Measurements from ENCODE around the gene RIMS3.
A peak's percentile ranks its signal among the peaks of the same experiment; 100 is the strongest.

RIMS3 gene

DNA sequence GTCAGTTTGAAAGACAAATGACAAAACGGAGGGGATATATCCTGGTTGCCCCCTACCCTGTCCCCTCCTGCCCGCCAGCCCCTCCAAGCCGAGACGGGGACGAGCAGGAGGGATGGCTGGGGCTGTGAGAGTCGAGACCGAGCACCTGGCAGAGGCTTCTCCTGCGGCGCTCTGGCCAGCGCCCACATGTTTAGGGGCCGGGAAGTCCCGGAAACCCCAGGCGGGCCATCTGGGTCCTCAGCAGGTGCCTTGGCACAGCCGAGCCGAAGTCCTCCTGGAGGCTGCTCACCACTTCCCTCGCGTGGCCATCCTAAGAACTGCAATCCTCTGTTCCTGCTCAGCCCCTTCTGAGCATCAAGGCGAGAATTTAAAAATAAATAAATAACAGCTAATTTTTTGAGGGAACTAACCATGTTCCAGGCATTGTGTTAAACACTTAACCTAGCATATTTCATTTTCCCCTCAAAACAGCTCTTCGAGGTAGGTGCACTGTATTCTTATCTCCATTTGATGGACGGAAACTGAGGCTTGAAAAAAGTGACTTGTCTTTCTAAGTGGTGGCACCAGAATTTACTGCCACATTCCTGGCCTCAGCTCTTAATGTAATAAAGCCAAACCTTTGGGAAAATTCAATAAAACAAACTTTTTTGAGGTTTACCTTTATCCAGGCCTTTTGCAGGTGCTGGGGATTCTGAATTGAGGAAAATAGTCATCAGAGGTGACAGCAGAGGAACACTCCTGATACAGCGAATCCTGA is 3.5 kb upstream of the RIMS3 start:
- Mint-ChIP-seq H3K9me3 (no peaks in the 10 kb centered on the region), H3K4me1 (peaks cover 10% of the 10 kb centered on the region), H3K4me3 (peak overlapping the region; percentile 65), H3K36me3 (no peaks in the 10 kb centered on the region), H3K27ac (peak overlapping the region; percentile 72)
- ATAC-seq = peak; percentile 76
- peak; percentile 81 to 94 for DNase-seq (ENCODE audit: low spot score in 2 of 2)

DNA sequence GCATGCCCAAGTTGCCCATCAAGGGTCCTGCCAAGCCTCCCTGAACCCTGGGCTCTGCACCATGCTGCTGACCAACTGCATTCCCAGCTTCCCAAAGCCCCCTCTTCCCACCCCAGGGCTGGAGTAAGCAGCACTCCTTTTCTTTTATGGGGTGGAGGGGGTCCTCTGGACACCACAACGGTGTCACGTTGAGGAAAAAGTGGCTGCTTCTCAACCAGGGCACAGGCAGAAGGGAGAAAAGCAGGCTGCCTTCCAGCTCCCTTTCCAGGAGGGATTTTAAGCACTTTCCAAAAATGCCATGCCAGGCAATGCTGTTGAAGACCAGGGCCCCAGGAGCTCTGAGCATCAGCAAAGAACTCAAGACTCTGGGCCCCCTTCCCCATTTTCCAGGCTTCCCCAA is 691 bp downstream of the RIMS3 start:
- Mint-ChIP-seq H3K4me1 (peaks cover 31% of the 10 kb centered on the region), H3K27ac (no peak overlapping the region), H3K4me3 (peak overlapping the region; percentile 76), H3K9me3 (no peaks in the 10 kb centered on the region), H3K36me3 (no peaks in the 10 kb centered on the region)
- ATAC-seq (no peak), DNase-seq (ENCODE audit: low spot score in 2 of 2) (no peak)

DNA sequence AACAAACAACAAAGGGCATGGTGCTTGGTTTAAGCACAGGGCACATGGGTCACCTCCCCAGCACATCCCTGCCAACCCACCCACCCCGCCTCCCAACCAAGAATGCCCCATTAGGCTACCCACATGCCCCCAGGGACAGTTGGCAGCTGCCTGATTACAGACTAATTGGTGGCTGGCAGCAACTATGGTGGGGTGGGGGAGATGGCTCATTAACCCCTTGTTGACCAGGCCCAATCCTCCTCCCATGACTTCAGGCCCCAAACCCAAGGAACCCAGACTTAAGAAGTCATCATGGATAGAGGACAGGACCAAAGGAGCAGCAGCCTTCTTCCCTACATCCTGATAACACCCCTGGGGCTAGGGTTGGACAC is 1.3 kb downstream of the RIMS3 start:
- H3K4me3 Mint-ChIP-seq = peak overlapping the region; percentile 76
- no peak overlapping the region for H3K27ac Mint-ChIP-seq

DNA sequence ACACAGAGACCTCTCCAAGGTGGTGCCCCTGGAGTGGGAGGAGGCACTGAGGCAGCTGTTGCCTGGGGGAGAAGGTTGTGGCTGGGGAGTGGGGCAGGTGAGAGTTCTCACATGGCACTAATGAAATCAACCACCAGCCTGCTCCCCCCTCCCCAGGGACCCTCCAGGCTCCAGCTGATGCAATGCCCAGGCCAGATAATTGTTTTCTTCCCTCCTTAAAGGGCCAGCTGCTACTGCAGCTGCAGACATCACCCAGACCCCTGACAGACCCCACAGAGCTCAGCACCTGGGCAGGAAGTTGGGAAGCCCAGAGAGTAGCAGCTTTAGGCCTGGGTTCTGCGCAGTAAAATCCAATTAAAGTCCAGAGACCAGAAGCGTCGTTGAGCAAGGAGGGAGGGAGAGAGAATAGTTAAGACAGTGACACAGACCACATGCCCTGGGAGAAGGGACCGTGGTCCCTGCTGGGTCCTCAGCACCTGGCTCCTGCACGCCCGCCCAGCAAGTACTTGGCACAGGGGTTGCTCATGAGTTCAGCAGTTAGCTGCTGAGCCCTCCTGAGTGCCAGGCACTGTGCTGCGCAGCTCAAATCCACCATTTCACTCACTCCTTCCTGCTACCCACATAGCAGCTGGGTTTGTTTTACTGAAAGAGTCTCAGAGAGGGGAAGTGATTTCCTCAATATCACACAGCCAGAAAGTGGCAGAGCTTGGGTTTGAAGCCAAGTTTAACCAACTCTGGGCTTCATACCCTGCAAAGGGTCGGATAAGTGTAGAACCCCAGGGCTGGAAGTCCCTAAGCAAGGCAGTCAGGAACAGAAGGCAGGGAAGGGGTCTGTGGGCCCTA is 1.9 kb downstream of the RIMS3 start:
- Mint-ChIP-seq H3K36me3 (no peaks in the 10 kb centered on the region), H3K27ac (peak overlapping the region; percentile 40), H3K9me3 (no peaks in the 10 kb centered on the region), H3K4me1 (peaks cover 27% of the 10 kb centered on the region), H3K4me3 (peak overlapping the region; percentile 76)
- ATAC-seq = no peak
- DNase-seq (ENCODE audit: low spot score in 2 of 2) = no peak

More for the DNA sequence above, 1.3 kb downstream of the RIMS3 start:
- DNase-seq (ENCODE audit: low spot score in 2 of 2) (no peak), ATAC-seq (no peak)
- Mint-ChIP-seq H3K9me3 (no peaks in the 10 kb centered on the region), H3K4me1 (peaks cover 31% of the 10 kb centered on the region), H3K36me3 (no peaks in the 10 kb centered on the region)

DNA sequence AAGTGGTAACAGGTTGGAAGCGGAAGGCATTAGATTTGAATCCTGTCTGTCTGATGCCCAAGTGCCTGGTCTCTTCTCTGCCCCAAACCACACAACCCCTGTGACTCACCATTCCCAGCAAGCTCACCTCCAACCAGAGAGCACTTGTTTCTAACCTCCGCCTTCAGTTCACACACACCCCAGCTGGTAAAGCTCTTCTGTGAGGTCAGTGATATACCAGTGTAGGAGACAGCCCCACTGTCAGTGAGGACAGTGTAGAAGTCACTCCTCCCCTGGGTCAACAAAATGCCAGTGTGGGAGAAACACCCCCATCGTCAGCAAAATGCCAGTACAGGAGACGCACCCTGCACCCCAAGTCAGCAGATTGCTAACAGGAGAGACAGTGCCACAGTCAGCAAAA is 2.6 kb downstream of the RIMS3 start:
- Mint-ChIP-seq H3K27ac (peak overlapping the region; percentile 4), H3K4me3 (peak overlapping the region; percentile 76), H3K4me1 (peaks cover 27% of the 10 kb centered on the region), H3K36me3 (no peaks in the 10 kb centered on the region), H3K9me3 (no peaks in the 10 kb centered on the region)
- ATAC-seq (peak; percentile 84), DNase-seq (ENCODE audit: low spot score in 2 of 2) (no peak)

DNA sequence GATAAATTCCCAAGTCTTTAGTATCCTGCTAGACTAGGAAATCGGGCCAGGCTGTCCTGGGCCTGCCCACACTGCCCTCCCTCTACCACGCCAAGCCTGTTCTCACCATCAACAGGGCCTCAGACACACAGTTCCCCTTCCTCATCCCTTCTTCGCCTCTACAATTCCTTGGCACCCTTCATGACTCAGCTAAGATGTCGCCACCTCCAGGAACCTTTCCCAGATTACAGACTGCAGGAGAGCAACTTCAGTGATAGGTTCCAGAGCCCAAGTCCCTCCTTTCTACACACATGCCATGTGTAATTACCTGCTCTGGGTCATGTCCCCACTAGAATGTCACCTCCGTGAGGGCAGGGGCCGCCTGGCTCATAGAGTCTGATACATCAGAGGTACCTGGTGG is 3.3 kb downstream of the RIMS3 start:
- Mint-ChIP-seq H3K27ac (no peak overlapping the region), H3K36me3 (no peaks in the 10 kb centered on the region), H3K9me3 (no peaks in the 10 kb centered on the region), H3K4me3 (no peak overlapping the region), H3K4me1 (peaks cover 27% of the 10 kb centered on the region)
- ATAC-seq = no peak
- no peak for DNase-seq (ENCODE audit: low spot score in 2 of 2)

DNA sequence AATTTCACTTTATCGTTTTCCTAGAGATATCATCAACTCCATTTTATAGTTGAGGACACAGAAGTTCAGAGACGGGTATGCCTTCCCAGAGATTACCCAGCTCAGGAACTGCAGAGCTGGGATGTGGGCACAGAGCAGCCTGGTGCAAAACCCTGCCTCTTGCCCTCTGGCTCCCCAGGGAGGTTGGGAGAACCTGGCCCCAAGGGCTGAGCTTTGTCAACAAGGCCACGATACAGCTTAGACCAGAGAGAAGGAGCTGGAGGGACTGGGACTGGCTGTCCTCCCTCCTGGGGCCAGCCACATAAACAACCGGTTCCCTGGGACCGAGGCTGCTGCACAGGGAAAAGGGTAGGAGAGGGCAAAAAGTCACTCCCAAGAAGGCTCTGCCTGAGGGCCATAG is 3.8 kb downstream of the RIMS3 start:
- no peaks in the 10 kb centered on the region for H3K9me3 Mint-ChIP-seq
- peaks cover 27% of the 10 kb centered on the region for H3K4me1 Mint-ChIP-seq
- no peak overlapping the region for H3K4me3 Mint-ChIP-seq
- H3K36me3 Mint-ChIP-seq = no peaks in the 10 kb centered on the region
- peak overlapping the region; percentile 60 for H3K27ac Mint-ChIP-seq
- DNase-seq (ENCODE audit: low spot score in 2 of 2) = no peak
- ATAC-seq = no peak

DNA sequence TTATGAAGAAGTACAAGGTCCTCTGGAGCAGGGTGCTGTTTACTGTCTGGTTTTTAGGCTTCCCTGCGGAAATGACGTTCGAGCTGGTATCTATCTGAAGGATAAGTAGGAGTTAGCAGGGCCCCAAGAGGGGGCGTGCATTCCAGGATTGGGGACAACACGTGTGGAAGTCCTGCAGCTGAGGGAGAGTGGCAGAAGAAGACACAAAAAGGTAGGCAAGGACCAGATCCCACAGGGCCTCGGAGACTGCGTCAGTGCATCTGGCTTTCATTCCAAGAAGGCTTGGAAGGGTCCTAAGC is 5.9 kb downstream of the RIMS3 start:
- no peak for ATAC-seq
- Mint-ChIP-seq H3K9me3 (no peaks in the 10 kb centered on the region), H3K36me3 (no peaks in the 10 kb centered on the region), H3K4me1 (peaks cover 24% of the 10 kb centered on the region), H3K4me3 (no peak overlapping the region), H3K27ac (no peak overlapping the region)
- DNase-seq (ENCODE audit: low spot score in 2 of 2) = no peak

DNA sequence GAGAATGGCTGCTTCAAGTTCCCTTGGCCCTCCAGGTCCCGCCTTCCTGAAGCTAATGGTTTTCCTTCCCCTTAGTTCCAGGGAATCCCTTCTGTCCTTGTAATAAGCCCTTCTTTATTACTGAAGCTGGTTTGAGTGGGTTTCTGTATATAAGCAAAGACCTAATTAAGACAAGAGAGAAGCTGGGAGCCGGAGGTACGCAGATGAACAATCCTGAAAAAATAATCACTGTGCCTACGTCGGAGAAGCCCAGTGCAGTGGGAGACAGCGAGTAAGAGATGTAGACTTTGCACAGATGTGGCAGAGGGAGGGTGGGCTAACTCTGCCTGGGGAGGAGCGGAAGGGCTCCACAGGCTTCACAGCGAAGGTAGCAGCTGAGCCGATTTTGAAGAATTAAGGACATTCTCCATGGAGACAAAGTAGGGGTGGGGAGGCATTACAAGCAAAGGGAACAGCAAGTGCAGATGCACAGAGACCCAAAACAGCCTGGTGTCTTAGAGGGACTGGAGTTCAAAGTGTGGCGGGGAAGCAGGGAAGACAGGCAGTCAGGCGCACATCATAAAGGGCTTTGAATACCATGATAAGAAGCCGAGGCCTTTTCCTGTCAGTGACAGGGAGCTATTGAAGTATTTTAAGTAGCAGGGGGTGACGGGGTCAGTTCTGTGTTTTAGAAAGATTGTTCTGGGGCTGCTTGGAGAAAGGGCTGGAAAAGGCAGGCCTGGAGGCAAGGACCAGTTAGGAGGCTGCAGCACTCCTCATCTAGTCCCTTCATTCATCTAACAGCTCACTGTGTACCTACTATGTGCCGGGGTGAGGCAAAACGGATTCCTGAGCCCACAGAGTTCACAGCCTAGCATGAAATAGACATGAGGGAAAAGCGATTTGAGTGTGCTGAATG is 6.5 kb downstream of the RIMS3 start:
- DNase-seq (ENCODE audit: low spot score in 2 of 2) = no peak
- no peak for ATAC-seq
- H3K9me3 Mint-ChIP-seq = no peaks in the 10 kb centered on the region
- no peak overlapping the region for H3K27ac Mint-ChIP-seq
- H3K4me1 Mint-ChIP-seq = peaks cover 30% of the 10 kb centered on the region
- no peaks in the 10 kb centered on the region for H3K36me3 Mint-ChIP-seq
- no peak overlapping the region for H3K4me3 Mint-ChIP-seq

DNA sequence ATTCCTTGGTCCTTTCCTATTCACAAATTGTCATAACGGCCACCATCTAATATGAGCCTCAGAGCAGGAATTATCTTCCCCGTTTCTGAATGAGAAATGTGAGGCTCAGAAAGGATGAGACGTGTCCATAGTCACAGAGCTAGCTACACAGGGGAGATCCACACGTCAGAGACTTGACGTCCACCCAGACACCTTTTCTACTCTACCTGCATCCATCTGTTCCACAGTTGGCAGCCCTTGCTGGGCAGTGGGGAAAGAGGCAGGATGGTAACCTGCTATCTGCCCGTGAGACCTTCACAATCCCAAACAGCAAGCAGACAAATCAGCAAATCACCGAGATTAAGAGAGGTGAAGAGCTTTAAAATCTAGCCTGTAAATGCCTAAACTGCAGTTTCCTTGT is 8.4 kb downstream of the RIMS3 start:
- H3K4me1 Mint-ChIP-seq = peaks cover 11% of the 10 kb centered on the region
- no peaks in the 10 kb centered on the region for H3K36me3 Mint-ChIP-seq
- no peaks in the 10 kb centered on the region for H3K9me3 Mint-ChIP-seq
- H3K4me3 Mint-ChIP-seq = no peak overlapping the region
- no peak overlapping the region for H3K27ac Mint-ChIP-seq
- DNase-seq (ENCODE audit: low spot score in 2 of 2) (no peak), ATAC-seq (no peak)

DNA sequence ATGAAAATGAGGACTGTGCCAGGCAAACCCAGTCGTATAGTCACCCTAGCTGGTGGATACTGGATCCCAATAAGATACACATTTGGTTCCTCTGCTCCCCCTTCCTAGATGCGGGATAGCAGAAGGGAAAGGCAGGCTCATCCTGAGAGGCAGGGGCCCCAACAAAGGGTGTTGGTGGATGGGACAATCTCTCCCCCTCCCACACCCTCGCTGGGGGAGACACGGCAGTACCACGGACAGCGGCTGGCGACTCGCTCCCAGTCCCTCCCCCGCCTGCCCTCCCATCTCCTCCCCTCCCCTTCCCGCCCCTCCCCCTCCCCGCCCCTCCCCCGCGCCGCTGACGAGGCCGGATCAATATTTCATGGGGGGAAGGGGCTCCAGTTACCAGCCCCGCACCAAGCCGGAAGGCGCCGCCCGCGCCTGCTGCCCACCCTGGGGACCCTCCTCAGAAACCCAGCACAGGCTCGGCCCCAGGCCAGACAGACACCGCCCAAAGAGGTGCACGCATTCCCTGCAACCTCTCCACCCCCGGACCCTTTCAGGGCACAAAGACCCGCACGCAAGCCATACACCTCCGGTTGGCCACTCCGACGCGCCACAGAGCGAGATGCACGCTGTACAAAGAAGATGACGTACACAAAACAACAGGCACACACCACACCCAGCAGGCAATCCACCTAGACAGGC is 11.5 kb downstream of the RIMS3 start:
- no peaks in the 10 kb centered on the region for H3K36me3 Mint-ChIP-seq
- H3K9me3 Mint-ChIP-seq = no peaks in the 10 kb centered on the region
- peaks cover 18% of the 10 kb centered on the region for H3K4me1 Mint-ChIP-seq
- no peak for DNase-seq (ENCODE audit: low spot score in 2 of 2)
- no peak overlapping the region for H3K4me3 Mint-ChIP-seq
- no peak for ATAC-seq
- H3K27ac Mint-ChIP-seq = no peak overlapping the region

DNA sequence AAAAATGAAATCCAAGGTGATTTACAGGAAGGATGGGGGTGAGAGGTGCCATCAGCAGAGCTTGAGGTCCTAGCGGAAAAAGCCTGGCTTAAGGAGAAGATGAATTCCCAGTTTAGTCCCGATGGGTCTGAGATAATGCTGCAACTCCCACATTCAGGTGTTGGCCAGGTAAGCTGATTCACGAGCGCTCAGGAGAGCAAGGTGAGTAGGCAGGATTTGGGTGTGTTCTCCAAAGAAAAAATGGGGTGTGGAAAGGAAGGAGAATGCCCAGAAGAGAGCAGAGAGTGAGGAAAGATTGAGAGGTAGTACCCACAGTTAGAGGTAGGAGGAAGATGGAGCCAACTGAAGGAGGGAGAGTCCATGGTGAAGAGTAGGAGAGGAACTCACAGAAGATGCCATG is 12.5 kb downstream of the RIMS3 start:
- DNase-seq (ENCODE audit: low spot score in 2 of 2) = no peak
- H3K36me3 Mint-ChIP-seq = no peaks in the 10 kb centered on the region
- ATAC-seq = no peak
- no peak overlapping the region for H3K4me3 Mint-ChIP-seq
- H3K4me1 Mint-ChIP-seq = peaks cover 26% of the 10 kb centered on the region
- no peak overlapping the region for H3K27ac Mint-ChIP-seq
- no peaks in the 10 kb centered on the region for H3K9me3 Mint-ChIP-seq

DNA sequence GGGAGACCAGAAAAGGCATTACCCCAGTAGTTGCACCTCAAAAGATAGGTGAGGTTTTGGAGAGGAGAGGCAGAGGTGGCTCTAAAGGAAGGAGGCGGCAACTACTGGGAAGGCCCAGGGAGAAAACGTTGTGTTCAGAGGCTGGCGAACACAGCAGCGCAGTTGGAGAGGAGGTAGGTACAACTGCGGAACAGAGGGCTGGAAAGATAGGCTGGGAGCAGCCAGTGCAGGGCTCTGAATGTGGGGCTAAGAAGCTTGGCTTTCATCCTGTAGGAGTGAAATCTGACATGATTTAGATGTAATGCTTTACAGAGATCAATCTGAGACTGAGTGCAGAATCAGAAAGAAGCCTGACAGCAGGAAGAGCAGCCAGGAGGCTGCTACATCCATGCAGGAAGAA is 13.0 kb downstream of the RIMS3 start:
- H3K36me3 Mint-ChIP-seq = no peaks in the 10 kb centered on the region
- no peaks in the 10 kb centered on the region for H3K9me3 Mint-ChIP-seq
- H3K4me1 Mint-ChIP-seq = peaks cover 26% of the 10 kb centered on the region
- DNase-seq (ENCODE audit: low spot score in 2 of 2) (no peak), ATAC-seq (no peak)
- no peak overlapping the region for H3K27ac Mint-ChIP-seq
- no peak overlapping the region for H3K4me3 Mint-ChIP-seq

DNA sequence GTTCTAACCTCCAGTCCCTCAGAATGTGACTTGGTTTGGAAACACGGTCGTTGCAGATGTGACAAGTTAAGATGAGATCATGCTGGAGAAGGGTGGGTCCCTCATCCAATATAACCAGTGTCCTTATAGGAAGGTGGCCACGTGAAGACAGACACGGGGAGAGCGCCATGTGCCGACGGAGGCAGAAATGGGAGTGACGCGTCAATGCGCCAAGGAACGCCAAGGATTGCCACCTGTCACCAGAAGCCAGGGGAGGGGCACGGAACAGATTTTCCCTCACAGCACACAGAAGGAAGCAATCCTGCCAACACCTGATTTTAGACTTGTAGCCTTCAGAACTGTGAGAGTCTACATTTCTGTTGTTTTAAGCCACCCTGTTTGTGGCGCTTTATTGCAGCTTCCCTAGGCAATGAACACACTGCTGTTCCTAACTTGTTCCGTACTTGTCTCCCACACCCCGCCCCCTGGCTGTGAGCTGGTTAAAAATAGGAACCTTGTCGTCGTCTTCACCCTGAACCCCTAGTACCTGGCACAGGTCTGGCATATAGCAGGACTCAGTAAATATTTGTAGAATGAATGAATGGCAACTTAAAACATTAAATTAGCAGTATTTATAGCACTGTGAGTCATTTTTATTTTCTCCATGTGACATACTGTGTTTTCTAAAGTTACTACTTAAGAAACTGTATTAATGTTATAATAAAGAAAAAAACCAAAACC is 14.2 kb downstream of the RIMS3 start:
- no peaks in the 10 kb centered on the region for H3K9me3 Mint-ChIP-seq
- ATAC-seq (no peak), DNase-seq (ENCODE audit: low spot score in 2 of 2) (no peak)
- no peaks in the 10 kb centered on the region for H3K36me3 Mint-ChIP-seq
- peaks cover 26% of the 10 kb centered on the region for H3K4me1 Mint-ChIP-seq
- no peak overlapping the region for H3K27ac Mint-ChIP-seq
- no peak overlapping the region for H3K4me3 Mint-ChIP-seq

All from stimulated activated effector memory CD8-positive, alpha-beta T cell treated with anti-CD3 and anti-CD28 coated beads, Interleukin-12 subunit alpha, Interleukin-12 subunit beta, amount 100 ng/mL, for 72 hours (primary cell).